GM12892 (cell line): ENCODE results near the gene UGT1A10.

Experiments used
- POLR2A ChIP-seq: IDR thresholded peaks from 2 replicates; pipeline ENCODE4 v1.6.1; 2011; ENCODE audit warnings: low read depth, low read length, control low read depth
- POLR2AphosphoS5 ChIP-seq: IDR thresholded peaks from 2 replicates; pipeline ENCODE4 v1.6.1; 2011; ENCODE audit warnings: low read depth, low read length, control low read depth
- TAF1 ChIP-seq: IDR thresholded peaks from 2 replicates; pipeline ENCODE4 v1.6.1; 2011; ENCODE audit warnings: low read depth, mild to moderate bottlenecking, control low read depth, low read length, borderline replicate concordance

GRCh38 chr2:233811732-233812131 is 175.5 kb downstream of the UGT1A10 start:
- TF ChIP-seq POLR2A (no peak), POLR2AphosphoS5 (no peak), TAF1 (no peak)
